ENCODE results near the gene ZNF385B. TPM values are rescaled to one million over a fixed set of nuclear protein-coding genes. Genes with fewer than 3 reads are reported as not detected.

ZNF385B gene
- total RNA-seq, 1 donor from 2014 or later: 8.3 TPM

- no peak for ATAC-seq
- no peak for DNase-seq (ENCODE audit: low spot score)
These were observed 406.3 kb downstream of the ZNF385B start for GRCh38 chr2:179455172-179455524.

DNA sequence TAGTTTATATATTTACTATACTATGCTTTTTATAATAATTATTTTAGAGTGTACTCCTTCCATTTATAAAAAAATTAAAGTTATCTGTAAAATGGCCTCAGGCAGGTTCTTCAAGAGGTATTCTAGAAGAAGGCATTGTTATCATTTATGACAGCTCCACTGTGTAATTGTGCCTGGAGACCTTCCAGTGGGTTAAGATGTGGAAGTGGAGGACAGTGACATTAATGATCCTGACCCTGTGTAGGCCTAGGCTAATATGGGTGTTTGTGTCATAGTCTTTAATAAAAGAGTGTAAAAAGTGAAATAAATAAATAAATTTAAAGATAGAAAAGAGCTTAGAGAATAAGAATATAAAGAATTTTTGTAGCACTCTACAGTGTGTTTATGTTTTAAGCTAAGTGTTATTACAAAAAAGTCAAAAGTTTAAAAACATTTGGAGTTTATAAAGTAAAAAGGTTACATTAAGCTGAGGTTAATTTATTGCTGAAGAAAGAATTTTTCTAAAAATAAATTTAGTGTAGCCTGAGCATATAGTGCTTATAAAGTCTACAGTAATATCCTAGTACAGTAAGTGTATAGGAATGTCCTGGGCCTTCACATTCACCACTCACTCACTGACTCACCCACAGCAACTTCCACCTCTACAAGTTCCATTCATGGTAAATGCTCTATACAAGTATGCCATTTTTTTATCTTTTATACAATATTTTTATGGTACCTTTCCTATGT lies 406.8 kb downstream of the ZNF385B start:
- no peak for DNase-seq (ENCODE audit: low spot score)
- ATAC-seq: no peak

GRCh38 chr2:179449010-179449409 lies 412.4 kb downstream of the ZNF385B start:
- ATAC-seq: no peak

GRCh38 chr2:179447839-179448447 lies 413.5 kb downstream of the ZNF385B start:
- DNase-seq (ENCODE audit: low spot score) (no peak), ATAC-seq (no peak)

More at GRCh38 chr2:179449010-179449409, 412.4 kb downstream of the ZNF385B start:
- no peak for DNase-seq (ENCODE audit: low spot score)

- ATAC-seq (no peak), DNase-seq (ENCODE audit: low spot score) (no peak)
These were observed 414.0 kb downstream of the ZNF385B start for GRCh38 chr2:179447421-179447820.

DNA sequence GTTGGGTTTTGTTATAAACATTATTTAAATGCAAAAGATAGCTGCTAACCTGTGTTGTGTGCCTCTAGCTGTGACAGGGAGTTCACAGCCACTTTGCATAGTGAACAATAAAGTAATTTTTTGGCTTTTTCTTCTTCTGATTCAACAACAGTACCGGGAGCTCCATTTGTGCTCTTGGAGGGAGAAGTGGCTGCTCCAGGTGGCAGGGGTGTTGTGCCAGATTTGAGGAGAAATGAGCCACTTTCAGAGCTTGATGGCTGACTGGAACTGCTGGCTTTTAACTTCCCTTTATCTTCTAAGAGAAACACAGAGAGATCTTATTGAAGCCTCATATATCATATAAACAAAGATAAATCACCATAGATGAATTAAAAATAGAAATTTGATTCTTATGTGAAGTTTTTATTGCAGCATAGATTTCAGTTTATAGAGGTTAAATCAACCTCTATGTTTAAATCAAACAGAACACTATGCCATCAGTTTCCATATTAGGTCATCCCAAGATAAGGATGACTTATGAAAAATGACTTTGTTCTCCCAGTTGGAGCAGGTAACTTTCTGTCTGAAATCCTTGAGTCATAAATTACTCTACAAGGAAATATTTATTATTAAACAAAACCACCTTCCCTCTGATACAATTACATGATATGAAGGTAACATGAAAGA lies 414.8 kb downstream of the ZNF385B start:
- ATAC-seq (no peak), DNase-seq (ENCODE audit: low spot score) (no peak)

DNA sequence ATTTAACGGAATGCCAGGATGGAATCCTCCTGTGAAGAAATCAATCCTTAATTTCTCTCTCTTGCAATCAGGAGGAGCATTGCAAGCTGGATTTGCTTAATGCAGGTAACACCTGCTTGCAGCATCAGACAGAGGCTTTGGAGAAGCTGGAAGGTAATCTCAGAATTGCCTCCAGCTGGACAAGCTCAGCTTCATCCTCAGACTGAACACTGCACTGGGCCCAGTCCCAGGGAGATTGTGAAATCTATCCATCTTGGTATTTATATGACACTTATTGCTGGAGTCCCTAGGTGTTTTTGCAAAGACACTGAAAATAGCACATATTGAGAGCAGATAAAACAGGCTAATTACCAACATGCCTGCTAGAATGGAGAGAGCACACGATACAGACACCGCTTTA lies 417.4 kb downstream of the ZNF385B start:
- DNase-seq (ENCODE audit: low spot score) (no peak), ATAC-seq (no peak)

- ATAC-seq: peak; percentile 41
- no peak for DNase-seq (ENCODE audit: low spot score)
These were observed 418.2 kb downstream of the ZNF385B start for GRCh38 chr2:179443180-179443579.

DNA sequence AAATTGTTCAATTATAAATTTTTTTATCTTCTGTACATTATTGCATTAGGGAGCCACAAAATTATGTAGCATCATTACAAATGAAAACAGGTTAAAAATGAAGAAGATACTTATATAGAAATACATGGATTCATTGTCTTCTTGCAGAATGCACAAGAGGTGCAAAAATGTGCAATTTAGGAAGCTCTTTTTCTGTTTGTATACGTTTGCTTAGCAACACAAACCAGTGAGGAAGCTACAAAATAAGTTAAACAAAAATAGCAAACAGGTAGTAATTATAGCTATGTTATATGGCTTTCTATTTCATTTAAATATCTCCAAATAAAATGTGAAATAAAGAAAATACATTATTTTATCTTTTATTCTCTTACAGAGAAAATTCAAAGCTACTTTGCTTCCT lies 419.2 kb downstream of the ZNF385B start:
- DNase-seq (ENCODE audit: low spot score) (no peak), ATAC-seq (no peak)

GRCh38 chr2:179441551-179441950 lies 419.9 kb downstream of the ZNF385B start:
- DNase-seq (ENCODE audit: low spot score) (no peak), ATAC-seq (no peak)

DNA sequence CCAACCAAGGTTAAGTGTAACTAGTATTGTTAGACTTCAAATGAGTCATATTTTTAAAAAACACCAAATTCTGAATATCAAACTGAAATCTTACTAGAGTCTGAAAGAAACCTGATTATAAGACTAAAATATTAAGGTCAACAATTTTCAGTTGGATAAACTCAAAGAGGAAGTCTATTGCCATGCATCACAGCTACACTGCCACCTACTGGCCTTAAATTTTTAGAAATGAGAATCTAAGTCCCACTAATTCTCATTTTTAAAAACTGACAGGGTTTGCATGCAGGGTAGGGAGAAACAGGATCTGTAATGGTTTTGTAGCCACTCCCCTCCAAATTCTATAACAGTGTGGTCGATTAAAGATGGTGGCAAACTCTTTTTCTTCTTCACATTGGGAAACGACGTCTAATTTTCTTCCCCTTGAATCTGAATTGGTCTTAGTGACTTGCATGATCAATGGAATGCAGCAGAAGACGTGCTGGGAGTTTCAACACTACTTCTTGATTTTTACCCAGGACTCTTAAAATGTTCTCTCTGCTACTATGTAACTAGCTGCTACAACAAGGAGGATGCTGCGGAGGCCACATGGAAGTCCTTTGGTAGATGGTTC lies 420.7 kb downstream of the ZNF385B start:
- ATAC-seq: peak; percentile 69
- no peak for DNase-seq (ENCODE audit: low spot score)

DNA sequence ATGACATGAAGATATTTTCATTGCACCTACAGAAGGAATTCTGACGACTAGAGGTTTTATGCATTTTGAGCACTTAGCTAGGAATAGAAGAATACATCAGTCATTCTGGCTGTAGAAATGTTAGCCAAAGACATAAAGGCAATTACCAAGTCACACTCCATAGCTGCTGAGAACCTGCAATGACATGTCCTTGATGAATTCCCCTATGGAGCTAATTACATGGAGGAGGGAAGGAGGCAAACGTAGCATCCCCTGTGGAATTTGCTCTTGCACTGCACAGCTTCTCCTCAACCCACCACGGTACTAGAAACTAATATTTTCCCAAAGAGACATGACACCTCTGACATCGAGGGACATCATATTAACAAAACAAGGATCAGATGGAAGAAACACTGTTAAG lies 422.8 kb downstream of the ZNF385B start:
- DNase-seq (ENCODE audit: low spot score) (no peak), ATAC-seq (no peak)

DNA sequence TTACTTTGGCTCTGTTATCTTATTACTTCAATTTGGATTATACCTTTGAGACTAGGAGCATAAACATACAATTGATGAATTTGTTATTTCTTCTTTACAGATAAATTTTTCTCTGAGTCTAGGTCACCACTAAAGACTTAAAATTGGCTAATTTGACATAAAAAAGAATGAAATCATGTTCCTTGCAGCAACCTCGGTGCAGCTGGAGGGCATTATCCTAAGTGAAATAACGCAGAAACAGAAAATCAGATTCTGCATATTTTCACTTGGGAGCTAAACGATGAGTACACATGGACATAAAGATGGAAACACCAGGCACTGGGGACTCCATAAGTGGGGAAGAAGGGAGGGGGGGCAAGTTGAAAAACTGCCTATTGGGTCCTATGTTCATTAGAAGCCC lies 424.0 kb downstream of the ZNF385B start:
- ATAC-seq (no peak), DNase-seq (ENCODE audit: low spot score) (no peak)

GRCh38 chr2:179435566-179435965 lies 425.8 kb downstream of the ZNF385B start:
- no peak for ATAC-seq
- DNase-seq (ENCODE audit: low spot score): no peak

DNA sequence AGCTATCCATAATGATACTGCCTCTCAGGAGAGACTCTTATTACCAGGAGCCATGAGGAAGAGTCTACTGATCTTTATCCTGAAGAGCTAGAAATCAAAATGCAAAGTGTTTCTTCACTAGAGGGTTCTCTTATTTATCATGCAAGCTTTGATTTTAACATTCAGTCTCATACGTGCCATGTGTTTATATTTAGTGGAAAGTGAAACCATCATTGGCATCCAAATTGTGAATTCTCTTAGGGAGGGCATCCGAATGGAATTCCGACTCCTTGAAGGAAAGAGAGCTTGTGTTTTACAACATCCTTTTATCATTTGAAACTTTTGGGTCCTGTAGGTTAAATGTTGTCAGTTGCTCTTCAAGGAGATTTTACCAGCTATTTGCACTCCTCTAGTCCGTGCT lies 426.4 kb downstream of the ZNF385B start:
- no peak for ATAC-seq
- DNase-seq (ENCODE audit: low spot score): no peak

DNA sequence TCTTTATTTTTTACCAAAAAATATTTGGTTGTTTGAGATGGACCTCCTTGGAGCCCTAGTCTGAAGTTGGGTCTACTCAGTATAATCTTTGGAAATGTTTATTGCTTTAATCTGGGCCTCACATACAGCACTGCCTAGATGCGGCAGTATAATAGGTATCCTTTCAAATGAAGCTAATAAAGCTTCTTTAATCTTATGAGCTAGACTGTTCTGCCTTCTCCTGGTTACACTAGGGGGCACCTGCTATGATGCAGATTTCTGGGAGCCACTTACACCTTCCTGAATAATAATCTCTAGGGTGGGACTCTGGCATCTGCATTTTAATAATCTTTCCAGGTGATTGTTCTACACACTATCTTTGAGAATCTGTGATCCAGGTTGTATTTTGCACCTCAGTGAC lies 427.1 kb downstream of the ZNF385B start:
- DNase-seq (ENCODE audit: low spot score): no peak
- ATAC-seq: no peak

- ATAC-seq: no peak
- no peak for DNase-seq (ENCODE audit: low spot score)
These were observed 428.7 kb downstream of the ZNF385B start for GRCh38 chr2:179432751-179433150.

GRCh38 chr2:179429597-179429996 lies 431.8 kb downstream of the ZNF385B start:
- DNase-seq (ENCODE audit: low spot score): no peak
- no peak for ATAC-seq

DNA sequence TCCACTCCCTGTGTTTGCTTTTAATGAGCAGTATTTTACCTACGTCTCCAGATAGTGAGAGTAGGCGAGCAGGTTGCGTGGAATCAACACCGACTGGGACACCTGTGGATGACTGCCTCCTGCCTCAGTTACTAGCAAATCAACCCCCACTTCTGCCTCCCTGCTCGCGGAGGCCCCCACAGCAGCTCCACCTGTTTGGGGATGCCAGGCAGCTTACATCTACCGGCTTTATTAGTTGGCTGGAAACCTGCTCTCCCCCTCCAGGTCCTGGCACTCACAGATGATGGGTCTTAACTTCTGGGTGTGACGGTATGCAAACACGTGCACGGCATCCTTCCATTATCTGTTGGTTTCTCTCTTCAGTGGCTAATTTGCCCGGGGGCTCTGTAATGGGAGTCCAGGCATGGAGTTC lies 432.3 kb downstream of the ZNF385B start:
- DNase-seq (ENCODE audit: low spot score) (no peak), ATAC-seq (peak; percentile 29)

- no peak for DNase-seq (ENCODE audit: low spot score)
- ATAC-seq: peak; percentile 40
These were observed 432.8 kb downstream of the ZNF385B start for GRCh38 chr2:179428649-179429048.

DNA sequence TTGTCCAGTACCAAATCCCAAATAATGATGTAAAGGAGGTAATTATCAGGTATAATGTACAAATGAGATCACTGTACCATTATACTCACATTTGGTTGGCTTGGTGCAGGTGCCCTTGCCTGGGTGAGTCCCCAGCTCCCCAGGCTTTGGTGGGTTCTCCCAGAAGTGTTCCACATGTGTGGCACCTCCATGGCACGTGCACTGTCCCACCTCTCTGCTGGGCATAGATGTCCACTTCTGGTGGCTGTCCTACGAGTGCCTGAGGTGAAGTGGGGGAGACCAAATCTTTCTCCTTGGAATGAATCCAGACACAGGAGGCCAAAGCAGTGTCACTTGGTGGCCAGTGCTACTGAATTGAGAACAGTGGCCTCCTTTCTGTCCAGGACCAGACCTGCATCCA lies 434.3 kb downstream of the ZNF385B start:
- no peak for ATAC-seq
- no peak for DNase-seq (ENCODE audit: low spot score)

DNA sequence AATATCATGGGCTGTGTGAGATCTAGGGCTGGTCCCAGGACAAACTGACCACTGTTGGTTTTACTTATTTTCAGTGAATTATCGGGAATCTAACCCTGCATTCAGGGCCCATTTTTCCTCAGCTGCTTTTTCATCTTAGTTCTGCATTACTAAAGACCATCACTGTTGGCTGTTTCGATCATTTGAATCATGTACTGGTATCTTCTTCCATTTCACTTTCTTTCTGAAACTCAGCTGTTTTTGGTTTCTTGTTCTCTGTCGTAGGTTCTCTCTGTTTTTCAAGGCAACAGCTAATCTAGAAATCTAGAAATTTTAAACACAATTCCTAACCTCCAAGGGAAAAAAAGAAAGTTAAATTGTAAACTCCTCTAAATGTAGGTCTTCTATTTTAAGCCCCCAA lies 436.8 kb downstream of the ZNF385B start:
- ATAC-seq (no peak), DNase-seq (ENCODE audit: low spot score) (no peak)
